ENCODE data around the gene KIF22.

DNA sequence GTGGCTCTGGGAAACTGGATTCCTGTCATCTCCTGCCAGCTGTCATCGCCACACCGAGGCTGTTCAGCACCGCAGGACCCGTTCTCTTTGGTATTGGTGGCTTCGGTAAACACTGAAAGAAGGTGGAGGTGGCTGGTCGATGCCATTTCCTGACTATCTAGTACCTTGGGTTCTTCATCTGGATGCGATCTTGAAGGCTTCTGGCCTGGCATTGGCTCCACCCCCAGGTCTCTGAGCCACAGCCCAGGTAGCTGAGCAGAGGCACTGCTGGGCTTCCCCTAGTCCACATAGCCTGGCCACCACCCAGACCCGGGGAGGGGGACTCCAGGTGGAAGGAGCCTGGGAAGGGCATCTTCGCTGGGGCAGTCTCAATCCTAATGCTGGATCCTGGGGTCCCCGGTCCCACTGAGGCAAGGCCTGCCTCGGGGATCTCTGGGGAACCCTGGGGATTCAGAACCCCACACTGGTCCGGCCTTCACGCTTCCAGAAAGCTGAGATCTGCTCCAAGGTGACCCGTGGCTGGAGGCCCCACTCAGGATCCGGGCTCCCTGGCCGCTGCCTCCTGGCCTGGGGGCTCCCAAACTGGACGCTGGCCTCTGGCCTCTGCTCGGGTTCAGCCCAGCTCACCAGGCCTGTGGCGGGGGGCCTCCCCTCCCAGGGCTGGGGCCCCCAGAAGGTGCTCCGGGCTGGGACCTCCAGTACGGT is 46.6 kb upstream of the KIF22 start:
- no peak for TF ChIP-seq POLR2A (IDR thresholded peaks at IDR 0.05)
- TF ChIP-seq, protein P1, sequence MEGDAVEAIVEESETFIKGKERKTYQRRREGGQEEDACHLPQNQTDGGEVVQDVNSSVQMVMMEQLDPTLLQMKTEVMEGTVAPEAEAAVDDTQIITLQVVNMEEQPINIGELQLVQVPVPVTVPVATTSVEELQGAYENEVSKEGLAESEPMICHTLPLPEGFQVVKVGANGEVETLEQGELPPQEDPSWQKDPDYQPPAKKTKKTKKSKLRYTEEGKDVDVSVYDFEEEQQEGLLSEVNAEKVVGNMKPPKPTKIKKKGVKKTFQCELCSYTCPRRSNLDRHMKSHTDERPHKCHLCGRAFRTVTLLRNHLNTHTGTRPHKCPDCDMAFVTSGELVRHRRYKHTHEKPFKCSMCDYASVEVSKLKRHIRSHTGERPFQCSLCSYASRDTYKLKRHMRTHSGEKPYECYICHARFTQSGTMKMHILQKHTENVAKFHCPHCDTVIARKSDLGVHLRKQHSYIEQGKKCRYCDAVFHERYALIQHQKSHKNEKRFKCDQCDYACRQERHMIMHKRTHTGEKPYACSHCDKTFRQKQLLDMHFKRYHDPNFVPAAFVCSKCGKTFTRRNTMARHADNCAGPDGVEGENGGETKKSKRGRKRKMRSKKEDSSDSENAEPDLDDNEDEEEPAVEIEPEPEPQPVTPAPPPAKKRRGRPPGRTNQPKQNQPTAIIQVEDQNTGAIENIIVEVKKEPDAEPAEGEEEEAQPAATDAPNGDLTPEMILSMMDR (IDR thresholded peaks at IDR 0.05): no peak
